RWPE2 (cell line): ENCODE data around the gene ARHGEF1.

Source experiments
- ATAC-seq: fragments of 200-7000 bp; cut with Tn5 transposase; 3 replicates; pipeline ENCODE4 v1.9.1; 2021; ENCODE audit warnings: low read depth
- DNase-seq: peaks from one replicate; pipeline ENCODE4 v3.0.0-alpha.2; 2020; ENCODE audit warnings: low spot score
- H3K27ac ChIP-seq: fragments of 450-650 bp; 2 replicates; pipeline ENCODE4 v1.5.1; 2017; ENCODE audit warnings: mild to moderate bottlenecking; ENCODE audit not compliant: poor library complexity, severe bottlenecking
- H3K27me3 ChIP-seq: fragments of 250-450 bp; sonication (Bioruptor Pico); 2 replicates; pipeline ENCODE4 v1.5.1; 2021; ENCODE audit warnings: mild to moderate bottlenecking, moderate library complexity; ENCODE audit not compliant: insufficient read depth, poor library complexity, severe bottlenecking
- H3K36me3 ChIP-seq: fragments of 250-450 bp; sonication (Bioruptor Pico); 2 replicates; pipeline ENCODE4 v1.5.1; 2020; ENCODE audit warnings: low read depth, mild to moderate bottlenecking, moderate library complexity
- H3K4me1 ChIP-seq: fragments of 250-450 bp; sonication (Bioruptor Pico); 2 replicates; pipeline ENCODE4 v1.5.1; 2021; ENCODE audit warnings: mild to moderate bottlenecking, moderate library complexity; ENCODE audit not compliant: insufficient read depth, poor library complexity, severe bottlenecking
- H3K4me3 ChIP-seq: fragments of 250-450 bp; sonication (Bioruptor Pico); 2 replicates; pipeline ENCODE4 v1.5.1; 2021; ENCODE audit warnings: mild to moderate bottlenecking, moderate library complexity; ENCODE audit not compliant: severe bottlenecking
- H3K9me3 ChIP-seq: fragments of 250-450 bp; sonication (Bioruptor Pico); 2 replicates; pipeline ENCODE4 v1.5.1; 2021; ENCODE audit warnings: mild to moderate bottlenecking, moderate library complexity; ENCODE audit not compliant: severe bottlenecking
- CTCF ChIP-seq: fragments of 450-650 bp; IDR thresholded peaks from one replicate; pipeline ENCODE4 v1.5.1; 2017; ENCODE audit warnings: mild to moderate bottlenecking, moderate library complexity; ENCODE audit not compliant: poor library complexity, severe bottlenecking

The ARHGEF1 gene

GRCh38 chr19:41880329-41880708 is 2.7 kb upstream of the ARHGEF1 start:
- TF ChIP-seq CTCF: no peak
- DNase-seq (no peak), ATAC-seq (no peak)
- H3K9me3 ChIP-seq: no peaks in the 10 kb centered on the region
- H3K27ac ChIP-seq: no peak overlapping the region
- H3K36me3 ChIP-seq: no peaks in the 10 kb centered on the region
- peaks cover 5% of the 10 kb centered on the region for H3K4me1 ChIP-seq
- no peak overlapping the region for H3K4me3 ChIP-seq
- no peaks in the 10 kb centered on the region for H3K27me3 ChIP-seq

- peaks cover 23% of the 10 kb centered on the region for H3K4me1 ChIP-seq
- no peak for DNase-seq
- peak overlapping the region; percentile 66 for H3K4me3 ChIP-seq
- no peaks in the 10 kb centered on the region for H3K9me3 ChIP-seq
- no peaks in the 10 kb centered on the region for H3K27me3 ChIP-seq
- peaks cover 3% of the 10 kb centered on the region for H3K36me3 ChIP-seq
- ATAC-seq: no peak
- H3K27ac ChIP-seq: peak overlapping the region; percentile 76
- no peak for TF ChIP-seq CTCF
Measured at GRCh38 chr19:41883463-41883820, 458 bp downstream of the ARHGEF1 start.

GRCh38 chr19:41883821-41884733 is 1.1 kb downstream of the ARHGEF1 start:
- no peak for TF ChIP-seq CTCF
- no peaks in the 10 kb centered on the region for H3K27me3 ChIP-seq
- DNase-seq (peak; percentile 97), ATAC-seq (peak; percentile 83)
- no peaks in the 10 kb centered on the region for H3K9me3 ChIP-seq
- H3K27ac ChIP-seq: peak overlapping the region; percentile 76
- peak overlapping the region; percentile 66 for H3K4me3 ChIP-seq
- H3K4me1 ChIP-seq: peaks cover 23% of the 10 kb centered on the region
- peaks cover 9% of the 10 kb centered on the region for H3K36me3 ChIP-seq

GRCh38 chr19:41886761-41887710 is 4.1 kb downstream of the ARHGEF1 start:
- DNase-seq (no peak), ATAC-seq (no peak)
- H3K27ac ChIP-seq: peak overlapping the region; percentile 85
- H3K9me3 ChIP-seq: no peaks in the 10 kb centered on the region
- TF ChIP-seq CTCF: no peak
- H3K4me1 ChIP-seq: peaks cover 23% of the 10 kb centered on the region
- H3K36me3 ChIP-seq: peaks cover 30% of the 10 kb centered on the region
- no peak overlapping the region for H3K4me3 ChIP-seq
- H3K27me3 ChIP-seq: no peaks in the 10 kb centered on the region
